GM12872 (cell line): ENCODE results near the gene MAPK4.

ENCODE experiments used
- CTCF ChIP-seq: IDR thresholded peaks from 3 replicates; pipeline ENCODE4 v1.5.1; 2011; ENCODE audit warnings: low read depth, mild to moderate bottlenecking, low read length, moderate library complexity; ENCODE audit not compliant: insufficient read depth

MAPK4 gene

GRCh38 chr18:50654211-50654610 lies 94.3 kb downstream of the MAPK4 start:
- no peak for TF ChIP-seq CTCF

DNA sequence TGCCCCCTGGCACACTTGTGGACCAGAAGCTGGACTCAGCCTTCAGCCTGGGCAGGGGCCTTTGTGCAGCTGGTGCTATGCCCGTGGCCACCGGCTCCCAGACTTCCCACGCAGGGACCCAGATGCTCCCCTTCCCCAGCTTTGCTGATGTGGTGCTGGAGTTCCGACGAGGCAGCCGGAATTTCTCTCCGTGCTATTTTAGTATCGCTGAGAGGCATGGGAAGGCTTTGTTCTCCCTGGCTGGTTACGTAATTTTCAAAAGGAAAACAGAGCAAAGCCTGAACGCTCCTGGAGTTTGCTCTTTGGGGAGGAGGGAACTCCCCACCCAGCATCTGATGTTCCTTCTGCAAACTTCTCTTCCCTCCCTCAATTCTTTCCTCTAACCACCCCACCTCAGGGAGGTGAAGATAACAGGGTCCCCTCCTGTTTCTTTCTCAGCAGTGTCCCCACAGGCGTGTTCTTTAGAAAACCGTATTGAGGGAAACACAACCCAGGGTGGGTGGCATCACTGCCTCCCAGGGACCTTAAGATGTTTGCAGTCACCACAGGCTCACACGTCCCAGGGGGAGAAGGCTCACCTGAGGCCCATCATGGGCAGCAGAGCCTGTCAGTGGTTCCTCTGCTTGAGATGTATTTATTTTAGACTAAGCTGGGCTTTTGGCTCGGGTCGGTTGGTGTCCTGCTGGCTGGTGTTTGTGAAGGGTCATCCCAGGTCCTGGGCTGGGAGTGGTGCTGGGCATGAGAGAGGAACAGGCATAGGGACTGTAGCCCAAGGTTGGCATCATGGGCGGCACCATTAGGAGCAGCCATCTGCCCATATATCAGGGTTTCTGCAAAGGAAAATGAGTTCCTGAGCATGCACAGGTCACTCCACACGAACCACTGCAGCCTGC lies 95.0 kb downstream of the MAPK4 start:
- no peak for TF ChIP-seq CTCF

- no peak for TF ChIP-seq CTCF
These were observed 96.5 kb downstream of the MAPK4 start for GRCh38 chr18:50656396-50656795.

DNA sequence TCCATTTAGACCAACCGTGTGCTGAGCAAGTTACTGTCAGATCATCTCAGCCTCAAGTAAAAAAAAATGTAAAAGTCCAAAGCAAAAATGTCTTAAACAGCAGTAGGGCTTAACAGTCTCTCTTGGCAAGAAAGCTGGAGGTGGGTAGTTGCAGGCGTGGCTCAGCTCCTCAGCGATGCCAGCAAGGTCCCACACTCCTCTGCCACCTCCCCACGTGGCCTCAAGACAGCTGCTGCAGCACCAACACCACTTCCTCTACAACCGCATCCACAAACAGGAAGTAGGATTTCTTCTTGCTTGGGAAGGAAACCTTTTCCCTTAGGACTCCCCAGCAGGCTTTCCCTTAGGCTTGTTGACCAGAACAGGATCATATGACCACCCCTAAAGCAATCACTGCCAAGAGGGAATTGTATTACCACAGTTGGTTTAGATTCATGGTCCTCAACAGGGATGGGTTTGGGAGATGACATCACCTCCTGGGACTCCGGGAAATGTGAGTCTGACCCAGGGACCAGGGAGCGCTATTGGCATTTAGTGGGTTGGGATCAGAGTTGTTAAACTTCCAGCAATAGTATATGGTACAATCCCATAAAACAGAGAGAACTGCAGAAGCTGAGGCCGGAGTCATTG lies 97.1 kb downstream of the MAPK4 start:
- TF ChIP-seq CTCF = no peak

DNA sequence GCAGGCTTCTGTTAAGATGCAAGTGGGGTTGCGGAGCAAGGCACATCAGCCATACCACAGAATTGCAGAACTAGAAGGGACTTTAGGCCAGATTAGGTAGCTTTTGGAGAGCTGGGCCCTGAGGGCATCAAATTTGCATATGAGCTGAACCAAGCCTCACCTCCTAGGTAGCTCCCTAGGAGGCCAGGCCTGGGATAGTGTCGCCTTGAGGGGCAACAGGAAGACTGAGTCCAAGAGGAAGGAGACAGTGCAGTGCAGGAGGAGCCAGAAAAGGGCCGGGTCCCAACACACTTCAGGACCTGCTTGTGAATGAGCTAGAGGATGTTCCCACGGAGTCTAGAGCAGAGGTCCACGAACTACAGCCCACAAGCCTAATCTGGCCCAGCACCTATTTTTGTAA lies 98.7 kb downstream of the MAPK4 start:
- TF ChIP-seq CTCF = no peak

DNA sequence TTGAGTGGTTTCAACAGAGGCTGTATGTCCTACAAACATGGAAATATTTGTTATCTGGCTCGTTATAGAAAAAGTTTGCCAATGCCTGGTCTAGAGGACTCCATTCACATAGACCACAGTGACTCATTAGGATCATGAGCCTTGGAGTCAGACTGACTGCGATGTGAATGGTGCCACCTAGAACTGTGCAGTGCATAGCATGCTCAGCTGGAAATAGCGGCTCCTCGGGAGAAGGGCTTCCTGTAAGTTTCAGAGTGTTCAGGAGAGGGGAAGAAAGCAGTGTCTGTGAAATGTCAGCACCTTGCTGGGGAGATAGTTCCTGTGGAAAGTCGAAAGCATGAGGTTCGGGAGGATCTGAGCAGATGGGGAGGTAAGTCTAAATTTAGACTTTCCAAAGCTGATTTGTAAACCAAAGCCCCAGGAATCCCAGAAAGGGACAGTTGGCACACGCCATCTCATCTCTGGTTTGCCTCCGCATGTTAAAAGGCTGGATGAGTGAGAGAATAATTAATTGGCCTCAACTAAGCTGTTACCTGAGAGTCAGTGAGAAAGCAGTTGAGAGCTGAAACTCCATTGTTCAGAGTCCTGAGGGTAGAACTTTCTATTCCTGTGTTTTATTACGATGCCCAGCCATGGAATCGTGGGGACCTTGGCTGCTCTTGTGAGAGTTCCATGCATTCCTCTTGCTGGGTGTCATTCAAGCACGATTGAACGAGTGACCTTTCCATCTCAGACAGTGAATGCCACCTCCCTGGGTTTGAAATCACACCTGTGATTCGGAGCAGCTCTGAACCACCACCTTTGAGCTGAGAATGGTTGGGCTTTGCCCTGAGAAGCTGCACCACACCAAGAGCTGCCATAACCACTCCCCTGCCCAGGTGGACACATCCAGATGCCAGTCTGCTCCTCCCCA lies 99.5 kb downstream of the MAPK4 start:
- no peak for TF ChIP-seq CTCF

GRCh38 chr18:50661013-50661412 lies 101.1 kb downstream of the MAPK4 start:
- no peak for TF ChIP-seq CTCF
